Umbilical cord (tissue), 2 donors: ENCODE measurements around the gene ANKAR. TPM values are rescaled to one million over a fixed set of nuclear protein-coding genes. Genes with fewer than 3 reads are reported as not detected.
A peak's percentile ranks its signal among the peaks of the same experiment; 100 is the strongest.
"Not testable (repeated sequence)": the region's sequence is repeated elsewhere in the genome, so short reads cannot be mapped to it uniquely, and the experiment has no call there.

Experiments
- DNase-seq: peaks from one replicate; pipeline ENCODE4 v3.0.0-alpha.2; 2015; ENCODE audit warnings: low spot score
- total RNA-seq: library from RNA; depleted of rRNA; stranded (reverse); fragments of >200 nt; gene quantifications from one replicate; pipeline ENCODE4 v1.2.3, GENCODE V29; 2014; ENCODE audit warnings: low replicate concordance; ENCODE audit not compliant: insufficient read depth

The ANKAR gene
- total RNA-seq, 1 donor from 2014 or later, result 30.6 TPM

DNA sequence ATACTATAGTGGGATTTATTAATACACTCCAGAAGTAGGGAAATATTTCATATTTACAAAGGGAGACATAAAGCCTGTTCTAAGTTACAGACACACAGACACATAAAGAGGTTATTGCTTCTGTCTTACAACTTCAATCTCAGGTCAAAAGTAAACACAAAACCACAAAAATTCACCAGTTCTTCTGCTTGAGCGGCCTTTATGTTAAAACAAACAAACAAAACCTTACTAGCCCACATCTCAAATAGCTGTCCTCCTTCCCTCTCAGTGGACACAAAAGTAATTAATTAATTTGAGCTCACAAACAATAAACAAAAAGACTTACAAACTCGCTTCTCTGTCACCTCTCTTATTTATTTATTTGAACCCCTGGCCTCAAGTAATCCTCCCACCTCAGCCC, 14.7 kb upstream of the ANKAR start:
- DNase-seq, result no peak

- DNase-seq, result no peak
These were observed 13.7 kb upstream of the ANKAR start for GRCh38 chr2:189660803-189661147.

GRCh38 chr2:189661148-189661956, 13.1 kb upstream of the ANKAR start, which contains the start of gene ASNSD1:
TSS of gene ASNSD1 (plus strand) at chr2:189661459. CDS start at chr2:189666133, 4,674 bp downstream.
- DNase-seq, result peak; percentile 100

DNA sequence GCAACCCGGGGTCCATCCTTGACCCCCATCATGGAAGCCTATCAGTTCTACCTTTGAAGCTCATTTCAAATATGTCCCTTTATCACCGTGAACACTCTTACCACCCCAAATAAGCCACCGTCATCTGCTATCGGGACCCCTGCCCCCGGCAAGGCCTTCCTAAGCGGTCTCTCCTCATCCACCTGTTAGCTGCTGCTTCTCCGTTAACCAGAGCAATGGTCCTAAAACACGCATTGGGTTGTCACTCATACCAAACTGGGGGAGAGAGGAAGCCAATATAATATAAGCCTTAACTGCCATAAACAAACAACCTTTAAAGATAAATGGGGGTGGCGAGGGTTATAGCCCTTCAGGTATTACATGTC, 12.5 kb upstream of the ANKAR start:
- no peak for DNase-seq

- no peak for DNase-seq
These were observed 11.7 kb upstream of the ANKAR start for GRCh38 chr2:189662669-189663226.

DNA sequence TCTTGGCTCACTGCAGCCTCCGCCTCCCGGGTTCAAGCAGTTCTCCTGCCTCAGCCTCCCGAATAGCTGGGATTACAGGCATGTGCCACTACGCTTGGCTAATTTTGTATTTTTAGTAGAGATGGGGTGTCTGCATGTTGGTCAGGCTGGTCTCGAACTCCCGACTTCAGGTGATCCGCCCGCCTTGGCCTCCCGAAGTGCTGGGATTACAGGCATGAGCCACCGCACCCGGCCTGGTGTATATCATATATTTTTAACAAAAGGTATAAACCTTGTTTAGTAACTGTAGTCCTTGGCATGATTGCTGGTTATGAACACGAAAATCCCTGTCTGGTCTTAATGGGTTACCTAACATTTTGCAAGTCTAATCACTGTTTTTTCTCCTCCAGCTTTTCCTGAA, 11.2 kb upstream of the ANKAR start:
- DNase-seq, result not testable (repeated sequence)

DNA sequence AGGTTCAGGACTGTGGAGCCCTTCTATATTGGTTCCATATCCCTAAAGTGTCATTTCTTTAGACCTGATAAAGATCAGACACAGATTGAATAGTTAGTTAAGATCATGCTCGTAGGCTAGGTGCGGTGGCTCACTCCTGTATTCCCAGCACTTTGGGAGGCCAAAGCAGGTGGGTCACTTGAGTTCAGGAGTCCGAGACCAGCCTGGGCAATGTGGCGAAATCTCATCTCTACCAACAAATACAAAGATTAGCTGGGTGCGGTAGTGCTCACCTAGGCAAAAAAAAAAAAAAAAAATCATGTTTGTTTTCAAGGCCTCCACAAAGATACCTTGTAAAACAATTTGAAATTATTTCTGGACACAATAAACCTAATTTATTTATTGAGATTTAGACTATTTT, 4.6 kb upstream of the ANKAR start:
- no peak for DNase-seq

DNA sequence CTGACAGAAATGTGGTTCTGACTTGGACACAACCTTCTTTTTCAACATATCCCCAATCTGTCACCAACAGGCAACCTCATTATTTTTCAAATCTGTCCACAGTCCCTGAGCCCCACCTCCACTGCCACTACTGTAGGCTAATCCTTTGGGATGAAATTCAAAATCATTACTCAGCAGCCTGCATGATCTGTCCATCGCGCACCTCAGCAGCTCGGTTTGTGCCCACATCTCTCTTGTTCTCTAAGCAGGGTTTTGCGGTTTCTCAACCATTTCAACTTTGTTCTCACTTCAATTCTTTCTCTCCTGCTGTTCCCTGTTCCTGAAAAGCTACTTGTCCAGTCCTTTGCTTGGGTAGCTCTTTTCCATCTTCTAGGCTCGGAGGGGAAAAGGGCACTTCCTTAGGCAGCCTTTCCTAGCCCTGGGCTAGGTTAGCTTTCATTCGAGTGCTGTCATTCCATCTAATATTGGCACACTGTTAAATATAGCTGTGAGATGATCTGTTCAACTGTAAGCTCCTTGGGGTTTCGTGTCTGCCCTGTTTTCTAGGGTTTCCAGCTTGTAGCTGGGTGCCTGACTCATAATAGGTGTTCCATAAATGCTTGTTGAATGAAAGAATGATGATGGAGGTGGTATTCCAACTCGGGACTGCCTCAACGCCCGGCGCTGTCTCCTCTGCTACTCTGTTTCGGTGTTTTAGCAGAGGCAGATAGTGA, 653 bp upstream of the ANKAR start:
- DNase-seq, result no peak

- DNase-seq, result no peak
These were observed 2.0 kb downstream of the ANKAR start for GRCh38 chr2:189676471-189676870.

- no peak for DNase-seq
These were observed 4.8 kb downstream of the ANKAR start for GRCh38 chr2:189679226-189679625.

- no peak for DNase-seq
These were observed 6.7 kb downstream of the ANKAR start for GRCh38 chr2:189681203-189681602.

- DNase-seq, result no peak
These were observed 7.4 kb downstream of the ANKAR start for GRCh38 chr2:189681903-189682302.

GRCh38 chr2:189683348-189683747, 8.9 kb downstream of the ANKAR start:
- DNase-seq, result no peak

DNA sequence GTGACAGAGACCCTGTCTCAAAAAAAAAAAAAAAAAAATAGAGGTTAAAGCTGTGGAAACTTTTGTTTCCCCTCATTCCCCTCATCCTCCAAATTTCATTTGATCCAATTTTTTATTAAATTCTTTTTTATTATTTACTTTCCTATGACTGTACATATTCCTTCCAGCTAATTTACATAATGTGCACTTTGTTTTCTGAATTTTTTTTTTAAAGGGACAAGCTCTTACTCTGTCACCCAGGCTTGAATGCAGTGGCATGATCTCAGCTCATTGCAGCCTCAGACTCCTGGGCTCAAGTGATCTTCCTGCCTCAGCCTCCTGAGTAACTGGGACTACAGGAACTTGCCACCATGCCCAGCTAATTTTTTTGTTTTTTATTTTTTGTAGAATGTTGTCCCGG, 10.3 kb downstream of the ANKAR start:
- DNase-seq, result no peak

- DNase-seq, result peak; percentile 92
These were observed 11.2 kb downstream of the ANKAR start for GRCh38 chr2:189685540-189686229.

- not testable (repeated sequence) for DNase-seq
These were observed 13.3 kb downstream of the ANKAR start for GRCh38 chr2:189687796-189688195.

DNA sequence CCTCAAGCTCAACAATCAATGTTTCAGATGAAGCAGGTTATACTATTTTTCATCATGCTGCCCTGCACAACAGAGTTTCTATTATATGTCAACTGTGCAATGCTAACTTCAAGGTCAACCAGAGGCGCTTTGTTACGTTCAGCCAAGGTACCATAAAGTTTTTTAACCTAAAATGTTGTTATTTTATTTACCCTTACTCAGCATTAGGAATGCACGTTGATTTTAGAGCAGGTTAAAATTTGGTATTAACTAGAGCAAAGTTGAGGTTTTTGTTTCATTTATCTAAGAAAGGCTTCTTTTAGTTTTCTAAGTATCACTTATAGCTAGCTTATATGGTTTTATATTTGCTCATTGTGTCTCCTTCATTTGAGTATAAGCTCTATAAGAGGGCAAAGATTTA, 21.8 kb downstream of the ANKAR start:
- DNase-seq, result no peak

DNA sequence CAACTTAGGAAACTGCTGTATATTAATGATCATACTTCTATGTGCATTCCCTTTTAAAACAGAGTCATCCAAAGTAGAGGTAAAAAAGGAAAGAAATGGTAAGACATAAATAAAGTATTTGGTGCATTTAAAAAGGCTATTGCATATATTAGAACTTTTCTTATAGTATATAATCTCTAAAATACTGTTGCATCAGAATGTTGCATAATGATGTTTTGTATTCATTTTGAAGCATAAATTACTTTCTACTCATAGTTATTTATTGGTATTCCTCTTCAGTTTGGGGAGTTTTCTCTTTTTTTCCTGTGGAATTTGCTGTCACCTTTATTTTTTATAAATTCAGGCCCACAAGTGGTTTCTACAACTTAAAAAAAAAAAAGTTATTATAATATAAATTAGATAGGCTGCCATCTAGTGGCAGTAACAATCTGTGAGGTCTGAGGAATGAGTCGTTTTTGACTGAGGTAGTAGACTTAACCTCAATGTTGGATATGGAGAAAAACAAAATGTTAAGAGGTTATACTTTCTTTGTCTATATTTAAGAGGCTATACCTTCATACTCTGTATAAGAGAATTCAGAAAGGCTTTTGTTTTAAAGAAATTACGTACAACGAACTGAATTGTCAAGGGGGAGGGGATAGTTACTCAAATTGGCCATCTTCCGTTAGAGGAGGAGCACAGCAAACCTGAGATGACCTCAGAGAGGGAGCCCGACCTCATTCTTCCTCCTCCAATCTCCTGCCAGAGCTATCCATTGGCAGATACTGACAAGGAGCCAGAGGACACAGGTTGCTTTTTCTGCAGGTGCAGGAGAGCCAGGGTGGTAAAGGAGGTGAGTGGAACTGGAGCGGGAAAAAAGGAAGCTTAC, 23.8 kb downstream of the ANKAR start:
- peak; percentile 72 for DNase-seq

GRCh38 chr2:189700681-189701080, 26.2 kb downstream of the ANKAR start:
- DNase-seq, result no peak

GRCh38 chr2:189702071-189702470, 27.6 kb downstream of the ANKAR start:
- no peak for DNase-seq

DNA sequence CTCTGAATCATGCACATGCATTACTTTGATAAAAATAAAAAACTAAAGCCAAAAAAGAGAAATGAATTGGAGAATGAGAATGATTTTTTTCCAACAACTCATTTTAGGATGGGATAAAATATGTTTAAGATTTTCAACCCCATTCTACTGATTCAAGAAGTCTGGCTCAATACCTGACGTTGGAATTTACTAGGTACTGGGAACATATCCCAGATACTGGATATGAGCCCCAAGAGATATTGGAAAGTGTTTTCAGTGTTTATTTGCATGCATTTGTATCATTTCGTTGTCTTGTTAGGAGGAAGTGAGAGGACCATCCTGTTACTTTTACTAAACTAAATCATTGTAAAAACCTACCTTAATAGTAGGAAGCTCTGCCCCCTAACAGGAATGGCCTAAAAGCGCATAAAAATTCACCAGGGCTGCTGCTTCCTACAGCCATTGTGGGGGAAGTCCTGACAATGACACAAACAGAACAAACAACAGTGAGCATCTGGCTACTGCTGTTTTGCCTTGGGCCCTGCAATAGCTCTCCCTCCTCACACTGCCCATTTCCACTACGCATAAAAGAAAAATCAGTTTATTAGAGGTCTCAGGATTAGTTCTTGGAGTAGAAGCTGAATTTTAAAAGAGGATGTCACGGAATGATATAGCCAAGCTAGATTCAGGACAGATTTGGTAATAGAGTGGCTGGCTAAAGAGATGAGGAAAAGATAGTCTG, 35.2 kb downstream of the ANKAR start:
- no peak for DNase-seq
